ENCODE data around the gene TSPAN15.

TSPAN15 gene

DNA sequence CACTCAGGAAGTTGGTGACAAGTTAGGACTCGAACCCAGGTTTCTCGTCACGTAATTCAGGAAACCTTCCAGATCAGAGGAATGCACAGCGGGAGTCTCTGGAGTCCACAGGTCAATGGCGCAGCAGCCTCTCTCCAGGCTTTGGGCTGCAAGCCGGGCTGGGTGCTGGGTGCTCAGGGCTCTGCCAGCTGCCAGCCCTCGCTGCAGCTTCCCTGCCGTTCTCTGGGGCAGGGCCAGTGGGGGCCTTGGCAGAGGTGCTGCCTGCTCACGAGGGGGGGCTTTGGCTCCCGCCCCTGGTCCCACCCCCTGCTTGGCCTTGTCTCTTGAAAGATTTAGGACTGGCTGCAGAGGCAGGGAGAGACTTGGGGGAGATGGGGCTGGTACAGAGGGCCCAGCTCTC, 34.6 kb upstream of the TSPAN15 start, which contains the start of gene TACR2:
TSS of gene TACR2 (minus strand) at position 224 of the 400 bp plus-strand sequence. CDS start 595 bp downstream, outside the sequence.
- no peak within 1 kb of the TSS for H3K4me3 ChIP-seq (ENCODE audit: low read depth, low read length)

GRCh38 chr10:69417542-69417941, 33.7 kb upstream of the TSPAN15 start:
- no peak overlapping the region for H3K4me3 ChIP-seq (ENCODE audit: low read depth, low read length)

DNA sequence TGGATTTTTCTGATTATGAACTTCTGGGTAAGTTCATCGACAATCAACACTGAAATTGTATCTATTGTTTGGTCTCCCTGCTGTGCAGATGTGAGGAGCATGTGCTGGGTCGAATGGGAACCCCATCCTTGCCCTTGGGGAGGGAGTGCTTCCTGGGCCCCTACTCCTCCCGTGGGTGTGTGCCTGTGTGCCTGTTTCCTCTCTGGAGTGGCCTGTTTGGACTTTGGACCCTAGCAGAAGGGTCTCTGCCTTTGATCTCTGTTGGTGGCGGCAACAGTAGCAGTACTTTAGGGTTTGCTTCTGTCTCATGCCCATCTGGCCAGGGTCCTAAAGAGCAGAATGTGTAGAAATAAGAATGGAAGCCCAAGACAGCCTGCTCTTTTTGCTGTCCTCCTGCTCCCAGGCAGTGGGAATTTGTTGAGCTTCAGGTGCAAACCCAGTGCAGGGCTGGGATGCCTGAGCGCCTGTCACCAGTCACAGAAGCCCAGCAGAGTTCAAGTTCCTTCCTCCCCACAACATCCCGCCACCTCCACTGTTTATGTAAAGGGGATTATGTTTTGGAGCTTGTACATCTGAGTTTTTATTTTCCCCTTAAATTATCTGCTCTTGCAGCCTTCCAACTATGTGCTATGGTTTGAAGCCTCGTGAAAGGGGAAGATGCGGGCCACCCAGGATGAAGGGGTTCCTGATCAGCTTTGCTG, 33.1 kb upstream of the TSPAN15 start:
- no peak overlapping the region for H3K4me3 ChIP-seq (ENCODE audit: low read depth, low read length)

- H3K4me3 ChIP-seq (ENCODE audit: low read depth, low read length), result no peak overlapping the region
These were observed 32.0 kb upstream of the TSPAN15 start for GRCh38 chr10:69419096-69419743.

DNA sequence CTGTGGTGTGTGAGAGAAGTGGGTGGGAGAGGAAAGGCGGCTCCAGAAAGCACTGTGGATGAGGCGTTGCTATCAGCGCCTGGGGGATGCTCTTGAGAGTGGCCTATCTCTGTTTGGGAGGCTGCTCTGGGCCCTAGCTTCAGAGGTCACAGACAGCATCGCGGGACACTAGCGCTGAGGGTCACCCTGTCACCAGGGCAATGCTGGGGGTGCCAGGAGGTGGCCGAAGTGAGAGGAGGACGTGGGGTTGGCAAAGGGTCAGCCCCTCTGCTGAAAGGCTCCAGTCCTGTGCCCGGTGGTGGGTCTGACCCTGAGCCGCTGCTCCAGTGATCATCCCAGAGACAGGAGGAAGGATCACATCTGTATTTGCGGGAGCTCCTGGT, 31.5 kb upstream of the TSPAN15 start:
- H3K4me3 ChIP-seq (ENCODE audit: low read depth, low read length), result no peak overlapping the region

- no peak overlapping the region for H3K4me3 ChIP-seq (ENCODE audit: low read depth, low read length)
These were observed 29.5 kb upstream of the TSPAN15 start for GRCh38 chr10:69421611-69422308.

DNA sequence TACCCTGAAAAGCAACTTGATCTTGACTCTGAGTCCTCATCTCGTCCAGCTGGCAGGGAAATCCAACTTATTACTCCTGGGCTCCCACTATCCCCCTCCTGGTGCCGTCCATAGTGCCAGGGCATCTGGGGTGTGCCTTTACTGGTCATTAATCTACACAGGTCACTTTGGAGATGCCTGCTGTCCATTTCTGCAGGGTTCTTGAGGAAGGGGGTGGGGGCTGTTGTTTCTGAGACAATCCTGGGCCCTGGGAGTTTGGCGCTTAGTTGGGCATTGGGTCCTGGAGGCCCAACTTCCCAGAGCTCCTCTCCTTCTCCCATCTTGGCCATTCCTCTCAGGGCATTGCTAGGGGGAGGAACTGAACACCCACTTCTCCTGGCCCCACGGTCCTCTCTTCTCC, 28.6 kb upstream of the TSPAN15 start:
- no peak overlapping the region for H3K4me3 ChIP-seq (ENCODE audit: low read depth, low read length)

DNA sequence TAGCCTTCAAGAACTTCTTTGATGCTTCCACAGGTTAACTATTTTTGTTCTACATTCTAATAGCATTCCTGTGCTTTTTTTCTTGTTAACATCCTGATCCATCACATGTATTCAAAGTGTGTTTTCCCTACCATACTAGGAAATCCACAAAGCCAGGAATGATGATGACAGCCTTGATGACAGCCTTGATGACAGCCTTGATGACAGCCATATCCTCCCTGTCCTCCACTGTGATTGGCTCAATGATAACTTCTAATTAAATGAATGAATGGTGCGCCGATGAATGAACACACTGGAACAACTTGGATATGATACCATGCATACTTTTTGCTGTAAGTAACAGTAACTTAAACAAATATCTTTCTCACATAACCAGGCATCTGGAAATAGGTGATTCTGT, 26.2 kb upstream of the TSPAN15 start:
- H3K4me3 ChIP-seq (ENCODE audit: low read depth, low read length), result no peak overlapping the region

- H3K4me3 ChIP-seq (ENCODE audit: low read depth, low read length), result no peak overlapping the region
These were observed 25.6 kb upstream of the TSPAN15 start for GRCh38 chr10:69425511-69426298.

DNA sequence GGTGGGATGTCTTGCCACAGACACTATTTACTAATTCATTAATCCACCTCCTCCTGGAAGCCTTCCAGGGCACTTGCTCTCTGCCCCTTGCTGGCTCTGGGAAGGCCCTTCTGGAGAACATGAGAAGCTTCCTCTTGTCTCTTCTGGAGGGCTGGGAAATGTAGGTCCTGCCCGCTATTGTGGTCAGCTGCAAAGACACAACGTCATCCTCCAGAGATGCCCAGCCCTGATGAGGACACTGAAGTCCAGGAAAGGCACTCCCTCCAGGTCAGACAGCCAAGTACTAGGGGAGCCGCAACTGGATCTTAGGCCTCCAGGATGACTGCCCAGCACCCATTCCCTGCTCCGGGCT, 24.9 kb upstream of the TSPAN15 start:
- no peak overlapping the region for H3K4me3 ChIP-seq (ENCODE audit: low read depth, low read length)

- H3K4me3 ChIP-seq (ENCODE audit: low read depth, low read length), result no peak overlapping the region
These were observed 23.1 kb upstream of the TSPAN15 start for GRCh38 chr10:69428165-69428564.

- no peak overlapping the region for H3K4me3 ChIP-seq (ENCODE audit: low read depth, low read length)
These were observed 17.1 kb upstream of the TSPAN15 start for GRCh38 chr10:69434169-69434568.

DNA sequence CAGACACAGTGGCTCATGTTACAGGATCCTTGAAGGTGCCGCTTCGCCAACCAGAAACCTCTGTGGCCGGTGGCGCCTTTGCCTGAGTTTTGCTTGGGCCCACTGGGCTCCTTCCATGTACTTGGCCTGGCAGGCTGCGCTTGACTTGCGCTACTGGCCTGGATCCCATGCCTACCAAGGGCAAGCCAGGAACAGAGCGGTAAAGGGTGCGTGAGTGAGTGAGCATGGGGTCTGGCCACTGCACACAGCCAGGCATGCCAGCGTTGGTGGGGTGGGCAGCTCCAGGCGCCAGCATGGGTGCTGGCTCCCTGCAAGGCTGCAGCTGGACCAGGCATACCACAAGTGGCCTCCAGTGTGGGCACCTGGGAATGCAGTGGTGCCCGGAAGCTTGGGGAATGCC, 16.3 kb upstream of the TSPAN15 start:
- no peak overlapping the region for H3K4me3 ChIP-seq (ENCODE audit: low read depth, low read length)

- H3K4me3 ChIP-seq (ENCODE audit: low read depth, low read length), result no peak overlapping the region
These were observed 15.2 kb upstream of the TSPAN15 start for GRCh38 chr10:69435966-69436520.

DNA sequence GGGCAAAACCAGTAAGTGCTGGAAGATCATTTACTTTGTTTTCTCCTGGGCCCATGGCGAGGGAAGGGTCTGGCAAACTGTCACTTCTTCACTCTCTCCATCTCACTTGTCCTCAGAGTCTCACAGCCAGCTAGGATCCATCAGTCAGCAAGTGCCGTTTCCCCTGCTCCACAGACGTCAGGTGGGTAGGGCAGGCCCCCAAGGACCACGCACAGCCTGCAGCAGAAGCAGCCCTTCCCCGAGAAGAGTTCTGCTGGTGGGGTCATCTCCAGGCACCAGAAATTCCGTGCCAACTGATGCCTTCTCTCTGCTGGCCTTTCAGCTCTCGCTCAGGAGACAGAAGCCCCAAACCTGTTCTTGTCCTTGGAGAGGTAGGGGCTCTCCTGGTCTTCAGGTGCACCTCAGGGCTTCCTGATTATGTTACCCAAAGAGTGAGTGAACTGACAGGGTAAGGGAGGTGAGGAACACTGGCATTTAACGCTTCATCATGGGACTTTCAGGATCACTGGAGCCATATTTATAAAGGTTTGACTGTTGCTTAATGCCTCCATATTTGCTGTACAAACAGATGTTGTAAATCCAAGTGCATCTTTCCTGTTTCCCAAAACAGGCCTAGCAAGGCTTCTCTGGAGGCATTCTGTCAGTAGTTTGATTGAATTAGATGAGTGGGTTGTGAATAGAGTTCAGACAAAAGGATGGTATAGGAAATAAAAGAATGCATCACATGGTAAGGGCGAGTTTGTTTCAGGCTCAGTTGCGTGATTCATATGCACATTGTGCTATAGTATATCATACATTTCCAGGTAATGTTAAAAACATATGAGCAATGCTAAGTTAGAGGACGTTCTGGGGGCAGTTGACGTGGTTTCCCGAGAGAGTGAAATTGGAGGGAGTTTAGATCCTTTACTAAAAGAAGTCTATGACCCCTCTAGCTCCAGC, 13.7 kb upstream of the TSPAN15 start:
- no peak overlapping the region for H3K4me3 ChIP-seq (ENCODE audit: low read depth, low read length)

- H3K4me3 ChIP-seq (ENCODE audit: low read depth, low read length), result no peak overlapping the region
These were observed 12.5 kb upstream of the TSPAN15 start for GRCh38 chr10:69438536-69439349.

GRCh38 chr10:69439350-69439739, 11.9 kb upstream of the TSPAN15 start:
- H3K4me3 ChIP-seq (ENCODE audit: low read depth, low read length), result no peak overlapping the region

DNA sequence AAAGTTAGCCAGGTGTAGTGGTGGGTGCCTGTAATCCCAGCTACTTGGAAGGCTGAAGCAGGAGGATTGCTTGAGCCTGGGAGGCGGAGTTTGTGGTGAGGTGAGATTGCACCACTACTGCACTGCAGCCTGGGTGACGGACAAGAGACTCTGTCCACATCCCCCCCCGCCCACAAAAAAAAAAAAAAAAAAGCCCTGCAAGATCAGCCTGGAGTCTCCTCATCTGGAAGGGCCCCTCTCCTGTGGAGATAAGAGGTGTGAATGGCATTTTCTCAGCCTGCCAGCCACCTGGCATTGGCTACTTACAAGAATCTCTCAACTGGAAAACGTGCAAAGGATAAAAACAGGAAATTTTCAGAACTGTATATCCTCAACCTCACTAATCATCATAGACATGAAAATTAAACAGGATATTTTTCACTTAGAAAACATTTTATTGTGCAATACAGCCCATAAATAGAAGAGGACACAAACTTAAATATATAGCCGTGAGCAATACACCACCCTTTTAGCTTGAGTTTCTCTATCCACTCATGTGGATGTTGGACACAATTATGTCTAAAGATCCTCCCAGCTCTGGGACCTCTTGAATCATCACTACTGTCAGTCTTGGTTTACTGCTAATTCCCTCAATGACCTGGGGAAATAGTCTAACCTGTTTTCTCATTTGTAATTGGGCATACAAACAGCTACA, 11.3 kb upstream of the TSPAN15 start:
- no peak overlapping the region for H3K4me3 ChIP-seq (ENCODE audit: low read depth, low read length)

DNA sequence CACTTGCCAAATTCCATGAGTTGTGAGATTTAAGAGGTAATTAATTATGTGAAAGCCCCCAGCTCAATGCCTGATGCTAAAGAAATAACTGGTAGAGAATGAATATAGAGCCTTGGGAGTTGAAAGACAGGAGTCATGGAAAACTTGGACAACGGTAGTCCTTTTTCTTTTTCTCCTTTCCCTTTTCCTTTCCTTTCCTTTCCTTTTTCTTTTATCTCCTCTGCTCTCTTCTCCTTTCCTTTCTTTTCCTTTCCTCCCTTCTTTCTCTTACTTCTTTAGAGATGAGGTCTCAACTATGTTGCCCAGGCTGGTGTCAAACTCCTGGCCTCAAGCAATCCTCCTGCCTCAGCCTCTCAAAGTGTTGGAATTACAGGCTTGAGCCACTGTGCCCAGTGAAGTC, 7.9 kb upstream of the TSPAN15 start:
- no peak overlapping the region for H3K4me3 ChIP-seq (ENCODE audit: low read depth, low read length)

All from iPS-11a (cell line).